HepG2 (cell line): ENCODE results near the gene ATG7. TPM values are rescaled to one million over a fixed set of nuclear protein-coding genes. Genes with fewer than 3 reads are reported as not detected.

Source experiments
- ATAC-seq: fragments of 200-7000 bp; cut with Tn5 transposase; 3 replicates; pipeline ENCODE4 v1.9.1; 2020; ENCODE audit warnings: mild to moderate bottlenecking, moderate library complexity
- BruUV-seq: library from RNA; stranded (reverse); fragments of 400-500 nt; replicated peaks from 2 replicates; lab custom pipeline; 2021; lab: Mats Ljungman, UMichigan
- CTCF ChIA-PET: fragments of 300-600 bp; formaldehyde crosslinking; extraction: SDS; loops from one replicate; lab custom pipeline; 2021; ENCODE audit warnings: low total read pairs, inconsistent platforms, low intra/inter-chr PET ratio; lab: Yijun Ruan, JAX
- POLR2A ChIA-PET: fragments of 350-600 bp; sonication (Branson Sonifier 250); formaldehyde crosslinking; loops from one replicate; lab custom pipeline; 2020; ENCODE audit warnings: antibody characterized with exemption, inconsistent platforms; lab: Yijun Ruan, JAX
- DNase-seq: peaks from one replicate; pipeline ENCODE4 v3.0.0-alpha.2; 2015; ENCODE audit warnings: low spot score
- FAIRE-seq: peaks from 3 replicates; lab custom pipeline; 2011; peaks lifted over from hg19 to GRCh38; lab: Jason Lieb, UNC
- H2AFZ ChIP-seq: one replicate; pipeline ENCODE4 v1.6.1; 2011; ENCODE audit warnings: low read length, inconsistent platforms
- H3K27ac ChIP-seq: fragments of 300-600 bp; 3 replicates; pipeline ENCODE4 v1.8.0; 2011; ENCODE audit warnings: mixed run types, mild to moderate bottlenecking, mixed read lengths, low read length, inconsistent platforms; ENCODE audit not compliant: insufficient read depth; ENCODE audit errors: extremely low read length
- H3K27me3 ChIP-seq, 2 experiments: fragments of 200-600 bp in 1 of 2; 2 replicates in 1 of 2; 3 replicates in 1 of 2; pipeline versions ENCODE4 v1.6.0 to v1.8.0; 2011; ENCODE audit warnings: low read length in 2 of 2, mild to moderate bottlenecking in 2 of 2, moderate library complexity in 2 of 2, inconsistent platforms in 1 of 2; ENCODE audit not compliant: insufficient read depth in 2 of 2, control insufficient read depth in 1 of 2
- H3K36me3 ChIP-seq, 2 experiments: fragments of 200-600 bp in 1 of 2; replicated peaks in 1 of 2; 2 replicates in 1 of 2; 3 replicates in 1 of 2; pipeline versions ENCODE4 v1.5.1 to v1.8.0; 2011; ENCODE audit warnings: low read length in 2 of 2, inconsistent platforms in 1 of 2; ENCODE audit not compliant: insufficient read depth in 2 of 2, control insufficient read depth in 1 of 2
- H3K4me1 ChIP-seq: 2 replicates; pipeline ENCODE4 v1.5.1; 2012; ENCODE audit warnings: low read length, inconsistent platforms; ENCODE audit not compliant: insufficient read depth
- H3K4me2 ChIP-seq: 2 replicates; pipeline ENCODE4 v1.6.0; 2011; ENCODE audit warnings: low read depth, low read length, inconsistent platforms
- H3K4me3 ChIP-seq, 3 experiments: fragments of 200-600 bp in 1 of 3; sonication (generic), shearing (Covaris generic) in 1 of 3; replicated peaks in 1 of 3; 2 replicates each; pipeline ENCODE4 v1.5.1; 2011 to 2016; ENCODE audit warnings: low read length in 3 of 3, inconsistent platforms in 2 of 3, low read depth in 2 of 3, mild to moderate bottlenecking in 2 of 3, control low read depth in 1 of 3, mixed read lengths in 1 of 3; ENCODE audit not compliant: insufficient read depth in 1 of 3
- H3K79me2 ChIP-seq: one replicate; pipeline ENCODE4 v1.6.1; 2011; ENCODE audit warnings: low read length, inconsistent platforms; ENCODE audit not compliant: insufficient read depth
- H3K9ac ChIP-seq: 2 replicates; pipeline ENCODE4 v1.6.0; 2011; ENCODE audit warnings: mild to moderate bottlenecking, low read depth, low read length, inconsistent platforms; ENCODE audit not compliant: insufficient read depth
- H3K9me3 ChIP-seq: 2 replicates; pipeline ENCODE4 v1.5.1; 2012; ENCODE audit warnings: mild to moderate bottlenecking, low read length
- H4K20me1 ChIP-seq: 2 replicates; pipeline ENCODE4 v1.6.0; 2011; ENCODE audit warnings: inconsistent platforms, mild to moderate bottlenecking, low read length, moderate library complexity; ENCODE audit not compliant: insufficient read depth
- CBX1 ChIP-seq: IDR thresholded peaks from one replicate; pipeline ENCODE4 v1.6.1; 2016; ENCODE audit warnings: antibody characterized with exemption, low read depth
- CENPX ChIP-seq: sonication (generic); formaldehyde crosslinking; IDR thresholded peaks from 2 replicates; pipeline ENCODE4 v1.9.0; 2021; ENCODE audit warnings: mild to moderate bottlenecking, missing genetic modification reagents, moderate library complexity
- FOXK1 ChIP-seq: sonication (generic); formaldehyde crosslinking; IDR thresholded peaks from 2 replicates; pipeline ENCODE4 v1.4.0; 2020; ENCODE audit warnings: low read depth, missing genetic modification reagents, borderline replicate concordance
- JARID2 ChIP-seq: sonication (generic); formaldehyde crosslinking; IDR thresholded peaks from 2 replicates; pipeline ENCODE4 v1.8.1; 2023; ENCODE audit warnings: missing genetic modification reagents, inconsistent platforms; ENCODE audit not compliant: insufficient replicate concordance
- MEIS1 ChIP-seq: sonication (generic); formaldehyde crosslinking; IDR thresholded peaks from 2 replicates; pipeline ENCODE4 v1.9.0; 2021; ENCODE audit warnings: mild to moderate bottlenecking, missing genetic modification reagents, moderate library complexity, borderline replicate concordance
- SP2 ChIP-seq: sonication (generic); formaldehyde crosslinking; IDR thresholded peaks from 2 replicates; pipeline ENCODE4 v1.5.1; 2020; ENCODE audit warnings: mild to moderate bottlenecking, missing genetic modification reagents
- ZNF24 ChIP-seq: fragments of 450-650 bp; IDR thresholded peaks from 2 replicates; pipeline ENCODE4 v1.6.1; 2017; ENCODE audit warnings: antibody characterized with exemption, mild to moderate bottlenecking
- ZNF350 ChIP-seq: sonication (generic); formaldehyde crosslinking; IDR thresholded peaks from 2 replicates; pipeline ENCODE4 v1.4.0; 2020; ENCODE audit warnings: mild to moderate bottlenecking, low read depth, missing genetic modification reagents, borderline replicate concordance
- WGBS: methylation state at CpG from one replicate; pipeline ENCODE4 v1.1.6; 2017; ENCODE audit warnings: low lambda C conversion rate; 5-methylcytosine and 5-hydroxymethylcytosine counted together
- in situ Hi-C: cut with HindIII; loops from 2 replicates; pipeline ENCODE4 v1.10.0; 2017; ENCODE audit warnings: low pct_unique_long_range_greater_than_20kb; ENCODE audit not compliant: extremely low pct_ligation_motif_present
- intact Hi-C: fragments of 100-400 bp; cut with micrococcal nuclease; formaldehyde crosslinking; loops from one replicate; pipeline ENCODE4 v1.10.0; 2022; ENCODE audit not compliant: unreplicated experiment
- polyA plus RNA-seq, 8 experiments: library from polyadenylated mRNA; depleted of rRNA in 3 of 8; stranded (reverse) in 7 of 8; unstranded in 1 of 8; fragments of >200 nt; fragmentation: Illumina TruSeq in 4 of 8; extraction: Trizol in 4 of 8; gene quantifications; 2 replicates each; pipeline versions ENCODE4 v1.2.1 to v1.2.3, GENCODE V29; 2011 to 2016; ENCODE audit warnings: low read depth in 4 of 8, missing spikeins in 1 of 8, mixed read lengths in 1 of 8; ENCODE audit not compliant: insufficient read depth in 1 of 8
- total RNA-seq, 5 experiments: library from RNA; depleted of rRNA; stranded (reverse); fragments of >200 nt; fragmentation: Illumina TruSeq; extraction: Trizol; gene quantifications; 2 replicates each; pipeline ENCODE4 v1.2.3, GENCODE V29; 2016; ENCODE audit warnings: low read depth in 1 of 5
- TF ChIP-seq, protein P1 (sequence below): IDR thresholded peaks from 2 replicates; pipeline ENCODE4 v1.6.1; 2016; ENCODE audit warnings: mild to moderate bottlenecking
- TF ChIP-seq, protein P2 (sequence below): fragments of 450-650 bp; IDR thresholded peaks from 2 replicates; pipeline ENCODE4 v1.6.1; 2017; ENCODE audit warnings: mild to moderate bottlenecking
- TF ChIP-seq, protein P3 (sequence below): IDR thresholded peaks from 2 replicates; pipeline ENCODE4 v1.6.1; 2016; ENCODE audit warnings: missing genetic modification reagents, missing compliant biosample characterization
- TF ChIP-seq, protein P4 (sequence below): sonication (generic); formaldehyde crosslinking; IDR thresholded peaks from 2 replicates; pipeline ENCODE4 v1.5.0; 2020; ENCODE audit warnings: mild to moderate bottlenecking, missing genetic modification reagents, moderate library complexity

The ATG7 gene
- total and polyA plus RNA-seq, 2 of the 13 experiments (the other 11 are each of a cell fraction or from before 2014, with no cell fraction given) = 7.8 to 22.1 TPM

DNA sequence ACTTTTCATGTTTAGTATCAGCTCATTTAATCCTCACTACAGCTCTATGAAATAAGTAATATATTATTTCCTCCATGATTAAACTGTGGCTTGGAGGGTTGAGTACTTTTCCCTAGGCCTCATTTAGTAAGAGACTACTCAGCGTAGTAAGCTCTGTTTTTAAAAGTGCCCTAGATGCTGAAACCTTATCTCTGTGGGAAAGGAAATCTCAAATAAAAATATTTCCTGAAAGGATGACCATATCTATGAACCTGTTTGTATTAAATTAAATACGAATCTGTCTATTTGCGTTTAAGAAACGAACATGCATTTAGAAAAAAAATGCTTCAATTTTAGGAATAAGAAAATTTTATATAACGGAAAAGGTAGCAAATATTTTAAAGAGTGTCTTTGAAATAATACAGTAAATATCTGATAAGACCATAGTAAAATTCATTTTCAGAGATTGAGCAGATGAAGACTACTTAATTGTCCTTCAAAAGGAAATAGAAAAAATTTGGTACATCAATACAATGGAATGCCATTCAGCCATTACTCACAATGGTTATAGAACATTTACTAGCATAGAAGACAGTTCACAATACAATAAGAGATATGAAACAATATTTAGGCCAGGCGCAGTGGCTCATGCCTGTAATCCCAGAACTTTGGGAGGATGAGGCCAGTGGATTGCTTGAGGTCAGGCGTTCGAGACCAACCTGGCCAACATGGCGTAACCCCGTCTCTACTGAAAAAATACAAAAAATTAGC, 56.2 kb downstream of the ATG7 start:
- H3K9me3 ChIP-seq = no peaks in the 10 kb centered on the region
- H3K27ac ChIP-seq = no peak overlapping the region
- BruUV-seq = no TSS peak
- in situ Hi-C loops = no loop called here
- H3K27me3 ChIP-seq = no peaks in the 10 kb centered on the region
- peaks cover 3 to 12% of the 10 kb centered on the region in 2 experiments; a peak in 2 of 5 replicates for H3K36me3 ChIP-seq
- ChIA-PET CTCF (no interaction called here), POLR2A (no interaction called here)
- ATAC-seq (no peak), FAIRE-seq (no peak), DNase-seq (no peak)
- no peaks in the 10 kb centered on the region for H3K79me2 ChIP-seq
- no peak overlapping the region for H3K9ac ChIP-seq
- H4K20me1 ChIP-seq = no peaks in the 10 kb centered on the region
- intact Hi-C loops = no loop called here
- no peak overlapping the region for H3K4me2 ChIP-seq
- no peaks in the 10 kb centered on the region for H3K4me1 ChIP-seq
- TF ChIP-seq CENPX (CRISPR knock-in tag) = no peak
- TF ChIP-seq JARID2 (CRISPR knock-in tag) = no peak
- TF ChIP-seq MEIS1 (CRISPR knock-in tag) = no peak
- TF ChIP-seq ZNF24 = no peak
- TF ChIP-seq, protein P1, sequence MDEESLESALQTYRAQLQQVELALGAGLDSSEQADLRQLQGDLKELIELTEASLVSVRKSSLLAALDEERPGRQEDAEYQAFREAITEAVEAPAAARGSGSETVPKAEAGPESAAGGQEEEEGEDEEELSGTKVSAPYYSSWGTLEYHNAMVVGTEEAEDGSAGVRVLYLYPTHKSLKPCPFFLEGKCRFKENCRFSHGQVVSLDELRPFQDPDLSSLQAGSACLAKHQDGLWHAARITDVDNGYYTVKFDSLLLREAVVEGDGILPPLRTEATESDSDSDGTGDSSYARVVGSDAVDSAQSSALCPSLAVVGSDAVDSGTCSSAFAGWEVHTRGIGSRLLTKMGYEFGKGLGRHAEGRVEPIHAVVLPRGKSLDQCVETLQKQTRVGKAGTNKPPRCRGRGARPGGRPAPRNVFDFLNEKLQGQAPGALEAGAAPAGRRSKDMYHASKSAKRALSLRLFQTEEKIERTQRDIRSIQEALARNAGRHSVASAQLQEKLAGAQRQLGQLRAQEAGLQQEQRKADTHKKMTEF (CRISPR knock-in tag) = no peak
- TF ChIP-seq, protein P2, sequence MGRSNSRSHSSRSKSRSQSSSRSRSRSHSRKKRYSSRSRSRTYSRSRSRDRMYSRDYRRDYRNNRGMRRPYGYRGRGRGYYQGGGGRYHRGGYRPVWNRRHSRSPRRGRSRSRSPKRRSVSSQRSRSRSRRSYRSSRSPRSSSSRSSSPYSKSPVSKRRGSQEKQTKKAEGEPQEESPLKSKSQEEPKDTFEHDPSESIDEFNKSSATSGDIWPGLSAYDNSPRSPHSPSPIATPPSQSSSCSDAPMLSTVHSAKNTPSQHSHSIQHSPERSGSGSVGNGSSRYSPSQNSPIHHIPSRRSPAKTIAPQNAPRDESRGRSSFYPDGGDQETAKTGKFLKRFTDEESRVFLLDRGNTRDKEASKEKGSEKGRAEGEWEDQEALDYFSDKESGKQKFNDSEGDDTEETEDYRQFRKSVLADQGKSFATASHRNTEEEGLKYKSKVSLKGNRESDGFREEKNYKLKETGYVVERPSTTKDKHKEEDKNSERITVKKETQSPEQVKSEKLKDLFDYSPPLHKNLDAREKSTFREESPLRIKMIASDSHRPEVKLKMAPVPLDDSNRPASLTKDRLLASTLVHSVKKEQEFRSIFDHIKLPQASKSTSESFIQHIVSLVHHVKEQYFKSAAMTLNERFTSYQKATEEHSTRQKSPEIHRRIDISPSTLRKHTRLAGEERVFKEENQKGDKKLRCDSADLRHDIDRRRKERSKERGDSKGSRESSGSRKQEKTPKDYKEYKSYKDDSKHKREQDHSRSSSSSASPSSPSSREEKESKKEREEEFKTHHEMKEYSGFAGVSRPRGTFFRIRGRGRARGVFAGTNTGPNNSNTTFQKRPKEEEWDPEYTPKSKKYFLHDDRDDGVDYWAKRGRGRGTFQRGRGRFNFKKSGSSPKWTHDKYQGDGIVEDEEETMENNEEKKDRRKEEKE = no peak
- TF ChIP-seq, protein P3, sequence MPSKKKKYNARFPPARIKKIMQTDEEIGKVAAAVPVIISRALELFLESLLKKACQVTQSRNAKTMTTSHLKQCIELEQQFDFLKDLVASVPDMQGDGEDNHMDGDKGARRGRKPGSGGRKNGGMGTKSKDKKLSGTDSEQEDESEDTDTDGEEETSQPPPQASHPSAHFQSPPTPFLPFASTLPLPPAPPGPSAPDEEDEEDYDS (CRISPR knock-in tag) = no peak
- no peak for TF ChIP-seq FOXK1
- TF ChIP-seq, protein P4, sequence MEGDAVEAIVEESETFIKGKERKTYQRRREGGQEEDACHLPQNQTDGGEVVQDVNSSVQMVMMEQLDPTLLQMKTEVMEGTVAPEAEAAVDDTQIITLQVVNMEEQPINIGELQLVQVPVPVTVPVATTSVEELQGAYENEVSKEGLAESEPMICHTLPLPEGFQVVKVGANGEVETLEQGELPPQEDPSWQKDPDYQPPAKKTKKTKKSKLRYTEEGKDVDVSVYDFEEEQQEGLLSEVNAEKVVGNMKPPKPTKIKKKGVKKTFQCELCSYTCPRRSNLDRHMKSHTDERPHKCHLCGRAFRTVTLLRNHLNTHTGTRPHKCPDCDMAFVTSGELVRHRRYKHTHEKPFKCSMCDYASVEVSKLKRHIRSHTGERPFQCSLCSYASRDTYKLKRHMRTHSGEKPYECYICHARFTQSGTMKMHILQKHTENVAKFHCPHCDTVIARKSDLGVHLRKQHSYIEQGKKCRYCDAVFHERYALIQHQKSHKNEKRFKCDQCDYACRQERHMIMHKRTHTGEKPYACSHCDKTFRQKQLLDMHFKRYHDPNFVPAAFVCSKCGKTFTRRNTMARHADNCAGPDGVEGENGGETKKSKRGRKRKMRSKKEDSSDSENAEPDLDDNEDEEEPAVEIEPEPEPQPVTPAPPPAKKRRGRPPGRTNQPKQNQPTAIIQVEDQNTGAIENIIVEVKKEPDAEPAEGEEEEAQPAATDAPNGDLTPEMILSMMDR = no peak
- TF ChIP-seq SP2 = no peak
- no peak for TF ChIP-seq CBX1
- no peak for TF ChIP-seq ZNF350 (CRISPR knock-in tag)
- WGBS = 98% methylated on average over 10 of the region's 10 CpGs
- no peak overlapping the region for H2AFZ ChIP-seq
- H3K4me3 ChIP-seq = no peak overlapping the region
